Measurements from ENCODE around the gene ZWINT. TPM values are rescaled to one million over a fixed set of nuclear protein-coding genes. Genes with fewer than 3 reads are reported as not detected.

ZWINT gene, protein sequence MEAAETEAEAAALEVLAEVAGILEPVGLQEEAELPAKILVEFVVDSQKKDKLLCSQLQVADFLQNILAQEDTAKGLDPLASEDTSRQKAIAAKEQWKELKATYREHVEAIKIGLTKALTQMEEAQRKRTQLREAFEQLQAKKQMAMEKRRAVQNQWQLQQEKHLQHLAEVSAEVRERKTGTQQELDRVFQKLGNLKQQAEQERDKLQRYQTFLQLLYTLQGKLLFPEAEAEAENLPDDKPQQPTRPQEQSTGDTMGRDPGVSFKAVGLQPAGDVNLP
- 26.8 and 38.1 TPM in 2 replicates for total RNA-seq

DNA sequence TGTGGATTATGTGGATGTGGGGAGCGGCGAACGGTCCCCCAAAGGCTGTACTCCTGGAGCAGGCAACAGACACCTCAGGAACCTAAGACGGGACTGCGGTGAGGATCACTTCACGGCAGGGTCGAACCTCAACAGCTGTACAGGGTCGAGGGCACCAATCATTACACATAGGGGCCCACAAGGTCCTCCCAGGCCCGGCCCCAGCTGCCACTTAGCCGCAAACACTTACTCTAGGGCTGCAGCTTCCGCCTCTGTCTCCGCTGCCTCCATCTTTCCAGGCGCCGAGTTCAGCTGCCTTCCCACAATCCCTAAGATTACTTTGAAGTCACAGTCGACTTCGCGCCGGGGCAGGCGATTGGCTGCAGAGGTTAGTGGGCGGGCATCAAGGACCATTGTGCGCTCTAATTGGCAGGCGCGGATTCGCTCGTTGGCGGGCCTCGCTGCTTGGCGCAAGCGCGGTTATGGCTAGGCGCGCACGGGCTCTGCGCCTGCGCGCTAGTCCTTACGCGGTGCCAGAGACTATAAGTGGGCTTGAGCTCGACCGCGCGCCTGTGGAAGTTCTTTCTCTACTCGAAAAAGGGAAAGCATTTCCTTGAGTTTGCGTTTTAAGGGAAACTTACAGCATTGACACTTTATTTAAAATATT is at the start of gene ZWINT:
ZWINT (minus strand) TSS at position 293 of the 646 bp plus-strand sequence; CDS start at position 270, 23 bp downstream.

Measured in subcutaneous preadipocyte (primary cell).